ENCODE results near the gene MCTS1.
"Not testable (repeated sequence)": the region's sequence is repeated elsewhere in the genome, so short reads cannot be mapped to it uniquely, and the experiment has no call there.

MCTS1 gene

GRCh38 chrX:120603707-120604360, at the start of gene MCTS1:
MCTS1 (plus strand) TSS chrX:120604101; CDS start chrX:120604237, 136 bp downstream.
- DNase-seq (ENCODE audit: low read depth in 1 of 2, low spot score in 1 of 2) = peak; percentile 44 to 61

GRCh38 chrX:120556251-120556650, 47.6 kb upstream of the MCTS1 start:
- no peak for DNase-seq (ENCODE audit: low read depth in 1 of 2, low spot score in 1 of 2)

GRCh38 chrX:120559804-120560203, 44.1 kb upstream of the MCTS1 start:
- DNase-seq (ENCODE audit: low read depth in 1 of 2, low spot score in 1 of 2) = no peak

GRCh38 chrX:120560405-120560841, 43.5 kb upstream of the MCTS1 start:
- DNase-seq (ENCODE audit: low read depth in 1 of 2, low spot score in 1 of 2) = peak in 1 of 2 donors; percentile 3

GRCh38 chrX:120560842-120561633, 42.9 kb upstream of the MCTS1 start, which contains the start of gene CUL4B:
CUL4B (minus strand) TSS chrX:120560962; CDS start chrX:120560638, 324 bp downstream.
- peak; percentile 82 to 85 for DNase-seq (ENCODE audit: low read depth in 1 of 2, low spot score in 1 of 2)

GRCh38 chrX:120561634-120562568, 42.0 kb upstream of the MCTS1 start:
- no peak for DNase-seq (ENCODE audit: low read depth in 1 of 2, low spot score in 1 of 2)

GRCh38 chrX:120562569-120562926, 41.4 kb upstream of the MCTS1 start:
- no peak for DNase-seq (ENCODE audit: low read depth in 1 of 2, low spot score in 1 of 2)

GRCh38 chrX:120564925-120565324, 39.0 kb upstream of the MCTS1 start:
- DNase-seq (ENCODE audit: low read depth in 1 of 2, low spot score in 1 of 2) = no peak

GRCh38 chrX:120566817-120567216, 37.1 kb upstream of the MCTS1 start:
- no peak for DNase-seq (ENCODE audit: low read depth in 1 of 2, low spot score in 1 of 2)

GRCh38 chrX:120568035-120568434, 35.9 kb upstream of the MCTS1 start:
- no peak for DNase-seq (ENCODE audit: low read depth in 1 of 2, low spot score in 1 of 2)

GRCh38 chrX:120568609-120569008, 35.3 kb upstream of the MCTS1 start:
- no peak for DNase-seq (ENCODE audit: low read depth in 1 of 2, low spot score in 1 of 2)

- no peak for DNase-seq (ENCODE audit: low read depth in 1 of 2, low spot score in 1 of 2)
Measured at GRCh38 chrX:120570011-120570600, 33.8 kb upstream of the MCTS1 start.

GRCh38 chrX:120573806-120574205, 30.1 kb upstream of the MCTS1 start:
- DNase-seq (ENCODE audit: low read depth in 1 of 2, low spot score in 1 of 2) = not testable (repeated sequence)

GRCh38 chrX:120575379-120576114, 28.4 kb upstream of the MCTS1 start:
- no peak for DNase-seq (ENCODE audit: low read depth in 1 of 2, low spot score in 1 of 2)

GRCh38 chrX:120585702-120586101, 18.2 kb upstream of the MCTS1 start:
- no peak for DNase-seq (ENCODE audit: low read depth in 1 of 2, low spot score in 1 of 2)

GRCh38 chrX:120604361-120604782, 471 bp downstream of the MCTS1 start:
- no peak for DNase-seq (ENCODE audit: low read depth in 1 of 2, low spot score in 1 of 2)

- no peak for DNase-seq (ENCODE audit: low read depth in 1 of 2, low spot score in 1 of 2)
Measured at GRCh38 chrX:120612086-120612485, 8.2 kb downstream of the MCTS1 start.

- no peak for DNase-seq (ENCODE audit: low read depth in 1 of 2, low spot score in 1 of 2)
Measured at GRCh38 chrX:120614816-120615215, 10.9 kb downstream of the MCTS1 start.

- DNase-seq (ENCODE audit: low read depth in 1 of 2, low spot score in 1 of 2) = no peak
Measured at GRCh38 chrX:120617996-120618630, 14.2 kb downstream of the MCTS1 start.

- no peak for DNase-seq (ENCODE audit: low read depth in 1 of 2, low spot score in 1 of 2)
Measured at GRCh38 chrX:120625371-120625770, 21.5 kb downstream of the MCTS1 start.
